Suprapubic skin (tissue), 3 donors: ENCODE data around the gene GNA15.

Experiments used
- EP300 ChIP-seq: sonication (generic); formaldehyde crosslinking; IDR thresholded peaks from one replicate; pipeline ENCODE4 v1.6.1; 2017; ENCODE audit warnings: antibody characterized with exemption
- POLR2A ChIP-seq, 2 donors: fragments of 450-650 bp; IDR thresholded peaks; one replicate each; pipeline ENCODE4 v1.6.1; 2017; ENCODE audit warnings: antibody characterized with exemption in 2 of 2, mild to moderate bottlenecking in 2 of 2, moderate library complexity in 2 of 2
- TF ChIP-seq, protein P1 (sequence below), 2 donors: fragments of 200-600 bp in 1 of 2; fragments of 450-650 bp in 1 of 2; sonication (generic) in 1 of 2; IDR thresholded peaks; one replicate each; pipeline ENCODE4 v1.5.1; 2016 to 2019; ENCODE audit warnings: antibody characterized with exemption in 2 of 2, mild to moderate bottlenecking in 1 of 2, moderate library complexity in 1 of 2

DNA sequence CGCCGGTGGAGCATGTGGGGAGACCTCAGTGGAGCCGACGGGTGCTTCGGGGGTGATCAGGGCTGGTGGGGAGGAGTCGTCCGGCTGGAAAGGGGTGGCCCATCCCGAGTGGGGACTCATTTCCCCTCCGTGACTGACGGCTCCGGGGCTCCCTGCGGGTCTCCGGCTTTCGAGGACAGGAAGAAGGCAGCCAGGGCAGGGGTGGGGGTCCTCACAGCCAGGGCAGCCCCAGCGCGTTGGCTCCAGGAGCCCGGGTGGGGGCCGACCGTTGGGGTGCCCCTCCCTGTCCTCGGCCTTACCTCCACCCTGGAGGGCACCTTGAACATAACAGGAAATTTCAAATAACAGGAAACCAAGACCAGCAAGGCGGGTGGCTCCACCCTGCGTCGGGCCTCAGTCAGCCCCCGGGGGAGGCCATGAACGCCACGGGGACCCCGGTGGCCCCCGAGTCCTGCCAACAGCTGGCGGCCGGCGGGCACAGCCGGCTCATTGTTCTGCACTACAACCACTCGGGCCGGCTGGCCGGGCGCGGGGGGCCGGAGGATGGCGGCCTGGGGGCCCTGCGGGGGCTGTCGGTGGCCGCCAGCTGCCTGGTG, 42.6 kb downstream of the GNA15 start, which contains the start of gene S1PR4:
- TF ChIP-seq POLR2A (IDR thresholded peaks at IDR 0.05) = no peak
- TF ChIP-seq, protein P1, sequence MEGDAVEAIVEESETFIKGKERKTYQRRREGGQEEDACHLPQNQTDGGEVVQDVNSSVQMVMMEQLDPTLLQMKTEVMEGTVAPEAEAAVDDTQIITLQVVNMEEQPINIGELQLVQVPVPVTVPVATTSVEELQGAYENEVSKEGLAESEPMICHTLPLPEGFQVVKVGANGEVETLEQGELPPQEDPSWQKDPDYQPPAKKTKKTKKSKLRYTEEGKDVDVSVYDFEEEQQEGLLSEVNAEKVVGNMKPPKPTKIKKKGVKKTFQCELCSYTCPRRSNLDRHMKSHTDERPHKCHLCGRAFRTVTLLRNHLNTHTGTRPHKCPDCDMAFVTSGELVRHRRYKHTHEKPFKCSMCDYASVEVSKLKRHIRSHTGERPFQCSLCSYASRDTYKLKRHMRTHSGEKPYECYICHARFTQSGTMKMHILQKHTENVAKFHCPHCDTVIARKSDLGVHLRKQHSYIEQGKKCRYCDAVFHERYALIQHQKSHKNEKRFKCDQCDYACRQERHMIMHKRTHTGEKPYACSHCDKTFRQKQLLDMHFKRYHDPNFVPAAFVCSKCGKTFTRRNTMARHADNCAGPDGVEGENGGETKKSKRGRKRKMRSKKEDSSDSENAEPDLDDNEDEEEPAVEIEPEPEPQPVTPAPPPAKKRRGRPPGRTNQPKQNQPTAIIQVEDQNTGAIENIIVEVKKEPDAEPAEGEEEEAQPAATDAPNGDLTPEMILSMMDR (IDR thresholded peaks at IDR 0.05) = no peak
- TF ChIP-seq EP300 = no peak
